Lower leg skin (tissue), 3 donors: ENCODE results near the gene IPO13.

ENCODE experiments used
- POLR2A ChIP-seq, 2 donors: fragments of 450-650 bp; IDR thresholded peaks; one replicate each; pipeline ENCODE4 v1.6.1; 2016 to 2017; ENCODE audit warnings: antibody characterized with exemption in 2 of 2, mild to moderate bottlenecking in 1 of 2, moderate library complexity in 1 of 2
- TF ChIP-seq, protein P1 (sequence below), 3 donors: fragments of 450-650 bp; IDR thresholded peaks; one replicate each; pipeline ENCODE4 v1.5.1; 2016; ENCODE audit warnings: antibody characterized with exemption in 3 of 3, mild to moderate bottlenecking in 3 of 3, moderate library complexity in 2 of 3

DNA sequence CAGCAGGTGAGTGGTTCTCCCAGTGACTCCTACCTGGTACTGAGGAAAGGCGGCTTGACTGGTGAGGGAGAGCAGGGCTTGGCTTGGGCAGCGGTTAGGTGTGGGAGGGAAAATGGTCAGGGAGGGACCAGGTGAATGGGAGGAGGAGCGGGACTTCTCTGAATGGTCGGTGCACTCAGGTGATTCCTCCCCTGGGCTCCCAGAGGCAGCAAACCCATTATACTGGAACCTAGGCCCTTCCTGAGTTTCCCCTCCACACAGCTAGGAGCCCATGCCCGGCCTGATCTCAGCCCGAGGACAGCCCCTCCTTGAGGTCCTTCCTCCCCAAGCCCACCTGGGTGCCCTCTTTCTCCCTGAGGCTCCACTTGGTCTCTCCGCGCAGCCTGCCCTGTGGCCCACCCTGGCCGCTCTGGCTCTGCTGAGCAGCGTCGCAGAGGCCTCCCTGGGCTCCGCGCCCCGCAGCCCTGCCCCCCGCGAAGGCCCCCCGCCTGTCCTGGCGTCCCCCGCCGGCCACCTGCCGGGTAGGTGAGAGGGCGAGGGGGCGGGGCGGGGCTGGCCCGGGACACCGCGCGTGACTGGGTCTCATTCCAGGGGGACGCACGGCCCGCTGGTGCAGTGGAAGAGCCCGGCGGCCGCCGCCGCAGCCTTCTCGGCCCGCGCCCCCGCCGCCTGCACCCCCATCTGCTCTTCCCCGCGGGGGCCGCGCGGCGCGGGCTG lies 10.9 kb upstream of the IPO13 start:
- TF ChIP-seq, protein P1, sequence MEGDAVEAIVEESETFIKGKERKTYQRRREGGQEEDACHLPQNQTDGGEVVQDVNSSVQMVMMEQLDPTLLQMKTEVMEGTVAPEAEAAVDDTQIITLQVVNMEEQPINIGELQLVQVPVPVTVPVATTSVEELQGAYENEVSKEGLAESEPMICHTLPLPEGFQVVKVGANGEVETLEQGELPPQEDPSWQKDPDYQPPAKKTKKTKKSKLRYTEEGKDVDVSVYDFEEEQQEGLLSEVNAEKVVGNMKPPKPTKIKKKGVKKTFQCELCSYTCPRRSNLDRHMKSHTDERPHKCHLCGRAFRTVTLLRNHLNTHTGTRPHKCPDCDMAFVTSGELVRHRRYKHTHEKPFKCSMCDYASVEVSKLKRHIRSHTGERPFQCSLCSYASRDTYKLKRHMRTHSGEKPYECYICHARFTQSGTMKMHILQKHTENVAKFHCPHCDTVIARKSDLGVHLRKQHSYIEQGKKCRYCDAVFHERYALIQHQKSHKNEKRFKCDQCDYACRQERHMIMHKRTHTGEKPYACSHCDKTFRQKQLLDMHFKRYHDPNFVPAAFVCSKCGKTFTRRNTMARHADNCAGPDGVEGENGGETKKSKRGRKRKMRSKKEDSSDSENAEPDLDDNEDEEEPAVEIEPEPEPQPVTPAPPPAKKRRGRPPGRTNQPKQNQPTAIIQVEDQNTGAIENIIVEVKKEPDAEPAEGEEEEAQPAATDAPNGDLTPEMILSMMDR (IDR thresholded peaks at IDR 0.05), result no peak
- TF ChIP-seq POLR2A (IDR thresholded peaks at IDR 0.05), result no peak
